T-helper 1 cell treated with Interleukin-12 subunit alpha and Interleukin-12 subunit beta and Interleukin-4 antibody, amounts not matched to agents 30 ng/mL and 1 ng/mL, for 36 hours (primary cell): Measurements from ENCODE around the gene LCORL. TPM values are rescaled to one million over a fixed set of nuclear protein-coding genes. Genes with fewer than 3 reads are reported as not detected.
"Not testable (repeated sequence)": the region's sequence is repeated elsewhere in the genome, so short reads cannot be mapped to it uniquely, and the experiment has no call there.

Source experiments
- intact Hi-C: fragments of 100-400 bp; cut with micrococcal nuclease; formaldehyde crosslinking; loops from one replicate; pipeline ENCODE4 v1.15.1; 2024
- total RNA-seq: library from RNA; stranded (reverse); gene quantifications from 2 replicates; pipeline ENCODE4 v1.2.3, GENCODE V29; 2022

The LCORL gene
- total RNA-seq, result 9.6 and 9.9 TPM in 2 replicates

DNA sequence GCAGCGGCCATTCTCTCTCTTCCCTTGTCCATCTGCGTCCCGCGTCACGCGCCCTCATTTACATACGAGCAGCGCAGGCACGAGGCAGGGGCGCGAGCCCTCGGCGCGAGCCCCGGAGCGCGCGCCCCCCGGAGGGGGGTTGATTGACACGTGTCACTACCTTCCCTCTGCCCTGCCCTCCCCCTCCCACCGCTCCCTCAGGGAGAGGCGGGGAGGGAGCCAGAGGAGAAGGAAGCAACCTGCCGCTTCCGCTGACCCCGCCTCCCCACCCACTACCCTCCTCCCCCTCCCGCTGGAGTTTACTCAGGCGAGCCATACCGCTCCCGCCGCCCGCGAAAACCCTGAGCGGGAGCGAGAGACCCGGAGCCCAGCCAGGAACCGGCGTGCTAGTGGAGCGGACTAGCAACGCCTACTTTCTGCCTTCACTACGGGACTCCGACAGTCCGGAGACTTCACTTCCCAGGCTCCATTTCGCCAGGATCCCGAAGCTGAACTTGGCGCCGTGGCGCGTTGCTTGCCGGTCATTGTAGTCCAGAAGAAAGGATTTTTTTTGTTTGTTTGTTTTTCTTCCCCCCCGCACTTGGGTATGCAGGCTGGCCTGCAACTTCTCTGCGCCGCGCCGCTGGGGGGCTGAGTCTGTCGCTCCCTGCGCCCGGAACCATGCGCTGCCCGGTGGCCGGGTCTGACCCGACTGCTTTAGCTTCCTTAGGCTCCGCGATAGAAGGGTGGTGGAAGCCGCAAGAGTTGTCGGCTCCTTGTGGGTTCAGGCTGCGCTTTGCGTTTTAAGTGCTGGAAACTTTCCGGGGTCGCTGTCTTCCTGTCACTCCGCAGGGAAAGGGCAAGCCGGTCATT lies at the start of gene LCORL:
Gene LCORL, minus strand, starts transcription at position 36 of the 852 bp plus-strand sequence. Its CDS starts 4 bp downstream, at position 32.
- intact Hi-C loops, result loop anchor here (1.0 to 5.0 kb wide), 9 partner anchors 35 to 1795 kb away; partner anchors contain the start of genes DCAF16, LAP3, MED28 and NCAPG

DNA sequence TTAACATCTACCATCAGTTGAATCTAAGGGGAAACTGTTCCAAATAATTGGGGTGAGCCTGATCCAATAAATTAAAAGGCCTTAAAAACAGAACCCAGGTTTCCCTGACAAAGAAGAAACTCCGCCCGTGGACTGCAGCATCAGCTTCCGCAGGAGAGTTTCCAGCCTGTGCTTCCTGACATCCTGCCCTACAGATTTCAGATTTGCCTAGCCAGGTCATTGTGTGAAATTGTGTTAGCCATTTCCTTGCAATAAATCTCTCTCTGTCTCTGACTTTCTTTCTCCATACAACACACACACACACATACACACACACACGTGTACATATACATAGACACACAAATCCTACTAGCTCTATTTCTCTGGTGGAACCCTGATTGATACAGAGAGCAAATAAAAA lies 48.3 kb upstream of the LCORL start:
- intact Hi-C loops, result no loop called here

DNA sequence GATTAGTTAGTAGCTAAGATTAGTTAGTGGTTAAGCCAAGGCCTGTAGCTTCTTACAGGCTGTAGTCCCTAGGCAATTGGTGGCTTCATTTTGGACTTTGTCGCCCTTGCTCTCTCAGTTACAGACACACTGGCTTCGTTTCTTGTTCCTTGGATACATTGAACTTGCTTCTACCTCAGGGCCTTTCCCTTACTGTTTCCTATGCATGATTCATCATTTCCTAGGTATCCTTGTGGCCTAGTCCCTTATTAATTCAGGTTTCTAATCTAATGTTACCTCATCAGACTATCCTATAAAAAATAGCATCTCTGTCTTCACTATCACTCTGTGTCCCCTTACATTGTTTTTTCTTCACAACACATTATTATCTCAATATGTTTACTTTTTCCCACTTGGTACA lies 45.5 kb upstream of the LCORL start:
- intact Hi-C loops, result no loop called here

DNA sequence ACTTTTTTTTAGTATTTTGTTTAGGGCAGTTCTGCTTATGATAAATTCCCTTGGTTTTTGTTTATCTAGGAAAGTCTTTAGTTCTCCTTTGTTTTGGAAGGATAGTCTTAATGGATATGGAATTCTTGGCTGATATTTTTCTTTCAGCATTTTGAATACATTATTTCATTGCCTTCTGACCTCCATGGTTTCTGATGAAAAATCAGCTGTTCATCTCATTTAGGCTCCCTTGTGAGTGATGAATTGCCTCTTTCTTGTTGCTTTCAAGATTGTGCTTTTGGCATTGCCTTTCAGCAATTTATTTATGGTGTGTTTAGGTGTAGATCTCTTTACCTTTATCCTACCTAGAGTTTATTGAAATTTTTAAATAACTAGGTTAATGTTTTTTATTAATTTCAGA lies 41.5 kb upstream of the LCORL start:
- intact Hi-C loops, result no loop called here

DNA sequence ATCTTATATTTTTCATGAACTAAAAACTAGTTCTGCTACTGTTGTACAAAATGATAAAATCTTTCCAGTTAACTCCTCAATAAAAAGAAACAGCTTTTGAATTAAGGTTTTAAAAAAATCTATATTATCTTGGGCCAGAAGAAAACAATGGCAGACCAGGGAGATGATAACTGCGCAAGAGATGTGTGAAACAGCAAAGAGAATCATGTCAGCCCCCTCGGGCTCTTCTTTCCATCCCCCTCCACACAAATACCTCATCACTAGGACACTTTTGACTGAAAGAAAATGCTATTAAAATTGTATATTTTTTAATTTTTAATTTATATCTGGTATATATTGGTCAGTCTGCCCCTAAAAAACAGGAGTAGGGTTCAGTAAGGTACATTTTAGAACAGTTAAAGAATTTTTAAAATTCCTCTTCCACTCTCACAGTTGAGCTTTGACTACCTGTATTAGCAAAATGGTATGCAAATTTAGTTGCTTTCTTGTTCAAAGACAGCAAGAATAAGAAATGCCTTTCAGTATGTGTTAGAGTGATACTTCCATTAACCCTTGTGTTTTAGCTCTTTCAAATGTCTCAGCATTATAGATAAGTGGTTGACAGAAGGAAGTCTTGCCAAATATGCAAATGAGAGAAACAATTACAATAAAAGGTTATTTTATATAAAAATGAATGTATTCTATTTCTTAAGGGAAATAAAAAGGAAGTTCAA lies 36.4 kb upstream of the LCORL start:
- intact Hi-C loops, result loop anchor here (1.0 kb wide), 3 partner anchors 36 to 480 kb away; no protein-coding TSS in a partner anchor

DNA sequence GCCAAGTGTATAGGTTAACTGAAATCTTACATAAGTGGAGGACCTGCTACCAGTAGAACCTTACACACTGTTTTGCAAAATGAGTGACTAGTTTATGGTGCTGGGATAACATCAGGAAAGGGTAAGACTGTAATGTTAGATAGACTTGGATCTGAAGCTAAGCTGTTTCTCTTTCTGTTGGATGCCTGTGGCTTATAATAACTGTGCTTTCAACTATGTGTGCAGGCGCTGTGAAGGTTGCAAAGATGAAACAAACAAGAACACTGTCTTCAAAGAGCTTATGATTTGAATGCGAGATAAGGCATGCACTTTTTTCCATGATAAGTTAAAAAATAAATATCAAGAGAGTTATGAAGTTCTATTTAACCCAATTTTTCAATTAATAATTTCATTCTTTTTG lies 34.5 kb upstream of the LCORL start:
- intact Hi-C loops, result no loop called here

DNA sequence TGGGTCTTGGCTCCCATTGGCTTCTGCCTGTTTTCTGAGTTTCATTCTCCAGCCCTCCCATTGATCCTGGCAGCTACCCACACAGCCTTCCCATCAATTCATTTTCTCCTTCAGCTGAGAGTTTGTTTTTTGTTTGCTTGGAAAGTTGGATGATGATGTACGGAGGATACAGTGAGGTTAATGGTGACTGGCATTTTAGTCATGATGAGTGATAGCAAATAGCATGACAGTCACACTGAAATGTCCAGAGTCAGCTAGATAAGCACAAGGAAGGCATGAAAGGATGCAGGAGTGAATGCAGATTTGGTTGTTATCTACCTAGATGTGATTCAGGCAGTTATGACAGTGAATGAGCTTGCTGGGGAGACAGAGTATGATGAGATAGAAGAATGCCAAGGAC lies 30.6 kb upstream of the LCORL start:
- intact Hi-C loops, result no loop called here

DNA sequence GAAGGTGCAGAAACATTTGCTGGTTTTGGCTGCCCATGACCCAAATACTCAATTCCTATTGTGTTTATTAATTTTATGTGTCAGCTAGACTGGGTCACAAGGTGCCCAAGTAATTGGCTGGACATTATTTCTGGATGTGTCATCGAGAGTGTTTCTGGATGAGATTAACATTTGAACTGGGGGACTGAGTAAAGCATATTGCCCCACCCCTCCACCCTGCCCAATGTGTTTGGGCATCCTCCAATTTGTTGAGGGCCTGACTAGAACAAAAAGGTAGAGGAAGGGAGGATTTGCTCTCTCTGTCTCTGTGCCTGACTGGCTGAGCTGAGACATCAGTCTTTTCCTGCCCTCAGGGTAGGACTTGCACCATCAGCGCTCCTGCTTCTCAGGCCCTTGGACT lies 29.7 kb upstream of the LCORL start:
- intact Hi-C loops, result no loop called here

DNA sequence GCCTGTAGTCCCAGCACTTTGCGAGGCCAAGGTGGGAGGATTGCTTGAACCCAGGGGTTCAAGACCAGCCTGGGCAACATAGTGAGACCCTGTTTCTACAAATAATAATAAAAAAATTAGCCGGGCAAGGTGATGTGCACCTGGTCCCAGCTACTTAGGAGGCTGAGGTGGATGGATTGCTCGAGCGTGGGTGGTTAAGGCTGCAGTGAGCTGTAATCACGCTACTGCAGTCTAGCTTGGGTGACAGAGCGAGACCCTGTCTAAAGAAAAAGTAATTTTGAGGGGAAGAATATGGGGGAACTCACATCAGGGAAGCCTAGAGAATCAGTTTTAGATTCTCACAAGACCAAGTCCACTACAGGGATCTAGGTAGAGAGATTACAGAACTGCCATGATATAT lies 28.9 kb upstream of the LCORL start:
- intact Hi-C loops, result no loop called here

DNA sequence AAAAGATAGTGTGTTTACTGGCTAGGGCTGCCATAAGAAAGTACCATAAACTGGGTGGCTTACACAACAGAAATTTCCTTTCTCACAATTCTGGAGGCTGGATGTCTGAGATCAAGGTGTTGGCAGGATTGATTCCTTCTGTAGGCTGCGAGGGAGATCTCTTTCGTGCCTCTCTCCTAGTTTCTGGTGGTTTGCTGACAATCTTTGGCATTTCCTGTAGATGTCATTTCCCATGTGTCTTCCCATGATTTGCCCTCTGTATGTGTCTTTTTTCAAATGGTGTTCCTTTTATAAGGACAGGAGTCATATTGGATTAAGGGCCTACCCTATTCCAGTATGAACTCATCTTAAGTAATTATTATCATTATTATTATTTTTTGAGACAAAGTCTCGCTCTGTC lies 27.9 kb upstream of the LCORL start:
- intact Hi-C loops, result no loop called here

DNA sequence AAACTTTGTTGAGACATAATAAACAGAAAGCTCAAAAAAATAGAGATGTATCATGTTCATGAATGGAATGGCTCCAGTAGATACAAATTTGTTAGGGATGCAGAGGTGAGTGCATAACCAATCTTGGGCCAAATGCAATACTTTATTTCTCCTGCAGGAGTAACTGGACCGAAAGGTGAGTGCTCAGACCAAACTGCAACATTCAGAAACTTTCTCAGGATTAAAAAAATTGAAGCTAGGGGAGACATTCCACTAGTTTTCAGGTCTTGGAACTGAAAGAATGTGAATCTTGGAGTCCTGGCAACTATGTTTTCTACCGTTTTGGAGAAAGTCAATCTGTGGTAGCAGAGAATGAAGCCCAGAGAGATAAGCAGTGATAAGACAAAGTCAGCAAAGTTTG lies 21.2 kb upstream of the LCORL start:
- intact Hi-C loops, result no loop called here

DNA sequence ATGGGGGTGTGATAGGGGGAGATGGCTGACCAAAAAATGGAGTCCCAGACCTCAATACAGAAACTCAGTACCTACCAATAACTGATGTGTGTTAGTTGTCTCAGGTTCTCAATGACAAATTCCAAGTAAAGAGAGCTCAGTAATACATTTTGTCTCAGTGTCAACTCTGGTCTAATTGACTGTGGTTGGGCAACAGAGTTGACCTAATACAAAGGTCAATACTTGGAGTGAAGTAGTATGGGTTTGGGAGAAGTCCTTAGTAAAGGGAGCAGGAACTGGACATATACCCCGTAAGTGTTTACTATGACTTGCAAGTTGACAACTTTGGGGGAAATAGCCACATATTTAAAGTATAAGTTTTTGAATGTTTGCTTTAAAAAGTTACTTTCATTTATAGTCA lies 20.5 kb upstream of the LCORL start:
- intact Hi-C loops, result no loop called here

DNA sequence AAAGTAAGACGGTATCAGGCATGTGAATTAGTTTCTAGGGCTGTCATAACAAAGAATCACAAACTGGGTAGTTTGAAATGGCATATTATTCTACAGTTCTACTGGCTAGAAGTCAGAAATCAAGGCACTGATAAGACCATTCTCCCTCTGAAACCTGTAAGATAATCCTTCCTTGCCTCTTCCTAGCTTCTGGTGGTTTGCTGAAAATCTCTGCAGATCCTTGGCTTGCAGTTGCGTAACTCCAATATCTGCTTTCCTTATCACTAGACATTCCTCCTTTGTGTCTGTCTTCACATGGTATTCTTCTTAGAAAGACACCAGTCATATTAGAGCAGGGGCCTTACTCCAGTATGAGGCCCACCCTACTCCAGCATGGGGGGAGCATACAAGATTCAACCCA lies 19.6 kb upstream of the LCORL start:
- intact Hi-C loops, result no loop called here

DNA sequence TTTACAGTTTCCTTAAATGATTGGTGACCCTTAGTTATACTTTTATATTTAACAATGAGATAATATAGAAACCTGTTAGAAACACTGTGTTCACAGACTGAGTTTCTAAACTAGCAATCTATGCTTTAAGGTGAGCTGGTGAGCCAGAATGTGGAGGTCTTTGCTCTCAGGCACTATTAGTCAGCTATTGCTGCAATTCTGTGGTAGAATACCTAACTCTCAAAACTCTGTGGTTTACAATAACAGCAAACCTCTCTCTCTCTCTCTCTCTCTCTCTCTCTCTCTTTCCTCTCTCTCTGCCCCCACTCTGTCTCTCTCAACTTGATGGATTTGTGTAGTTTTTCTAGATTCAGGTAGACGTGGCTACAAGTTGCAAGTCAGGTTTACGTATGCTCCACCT lies 17.6 kb upstream of the LCORL start:
- intact Hi-C loops, result no loop called here

DNA sequence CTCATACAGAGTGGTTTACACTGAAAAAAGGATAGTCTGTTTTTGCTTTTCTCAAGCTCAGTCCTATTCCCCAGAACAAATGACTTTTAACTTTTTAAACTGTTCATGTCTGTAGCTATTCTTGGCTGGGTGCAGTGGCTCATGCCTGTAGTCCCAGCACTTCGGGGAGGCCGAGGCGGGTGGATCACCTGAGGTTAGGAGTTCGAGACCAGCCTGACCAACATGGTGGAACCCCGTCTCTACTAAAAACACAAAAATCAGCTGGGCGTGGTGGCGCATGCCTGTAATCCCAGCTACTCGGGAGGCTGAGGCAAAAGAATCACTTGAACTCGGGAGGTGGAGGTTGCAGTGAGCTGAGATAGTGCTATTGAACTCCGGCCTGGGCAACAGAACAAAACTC lies 14.8 kb upstream of the LCORL start:
- intact Hi-C loops, result not testable (repeated sequence)

DNA sequence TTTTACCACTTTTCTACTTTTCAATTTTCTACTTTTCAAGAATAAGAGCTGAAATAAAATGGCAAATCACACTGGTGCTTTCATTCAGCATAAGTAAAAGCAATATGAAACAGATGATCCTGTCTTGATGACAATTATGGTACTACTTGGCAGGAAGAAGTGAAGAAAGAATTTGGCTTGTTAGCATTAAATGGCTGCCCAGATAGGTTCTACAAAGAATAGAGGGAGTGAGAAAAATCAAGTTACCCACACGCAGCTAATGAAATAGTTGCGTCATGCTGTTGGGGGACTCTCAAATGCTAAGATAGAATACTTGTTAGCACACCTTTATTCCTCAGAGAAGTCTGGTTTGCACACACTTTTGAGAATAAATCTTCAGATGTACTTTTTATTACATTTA lies 12.5 kb upstream of the LCORL start:
- intact Hi-C loops, result no loop called here

DNA sequence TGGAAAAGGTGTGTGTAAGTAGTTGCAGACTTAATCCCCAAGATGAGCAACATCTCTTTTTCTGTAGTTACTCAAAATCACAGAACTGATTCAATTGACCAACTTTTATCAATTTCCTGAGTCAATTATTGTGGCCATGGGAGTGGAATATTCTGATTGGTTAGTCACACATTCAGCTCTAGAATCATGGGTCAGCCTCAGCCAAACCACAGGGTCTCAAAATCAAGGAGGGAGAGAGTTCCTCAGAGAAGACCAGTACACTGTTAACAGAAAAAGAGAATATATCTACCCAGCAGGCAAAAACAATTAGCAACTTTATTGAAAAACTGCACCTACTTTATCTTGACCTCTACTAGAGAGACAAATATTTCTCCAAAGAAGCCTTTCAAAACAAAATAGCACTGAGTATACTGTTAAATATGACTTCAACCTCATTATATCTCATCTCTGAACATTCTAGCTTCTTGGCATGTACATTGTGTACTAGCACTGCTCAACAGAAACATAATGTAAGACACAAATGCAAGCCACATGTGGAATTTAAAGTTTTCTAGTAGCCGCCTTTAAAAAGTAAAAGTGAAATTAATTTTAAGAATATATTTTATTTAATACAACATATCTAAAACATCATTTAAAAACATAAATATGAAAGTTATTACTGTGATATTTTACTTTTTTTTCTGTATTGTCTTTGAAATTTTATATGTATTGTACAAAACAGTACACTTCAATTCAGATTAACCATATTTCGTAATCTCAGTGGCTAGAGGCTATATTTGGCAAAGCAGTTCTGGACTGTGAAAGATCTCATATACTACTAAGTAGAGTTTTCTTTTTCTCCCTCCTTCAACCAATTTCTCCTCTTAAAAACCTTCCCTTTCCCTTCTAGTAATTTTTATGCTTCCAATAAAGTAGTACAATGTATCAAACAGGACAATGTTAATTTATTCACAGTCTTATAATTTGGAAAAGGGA lies 11.8 kb upstream of the LCORL start:
- intact Hi-C loops, result no loop called here

DNA sequence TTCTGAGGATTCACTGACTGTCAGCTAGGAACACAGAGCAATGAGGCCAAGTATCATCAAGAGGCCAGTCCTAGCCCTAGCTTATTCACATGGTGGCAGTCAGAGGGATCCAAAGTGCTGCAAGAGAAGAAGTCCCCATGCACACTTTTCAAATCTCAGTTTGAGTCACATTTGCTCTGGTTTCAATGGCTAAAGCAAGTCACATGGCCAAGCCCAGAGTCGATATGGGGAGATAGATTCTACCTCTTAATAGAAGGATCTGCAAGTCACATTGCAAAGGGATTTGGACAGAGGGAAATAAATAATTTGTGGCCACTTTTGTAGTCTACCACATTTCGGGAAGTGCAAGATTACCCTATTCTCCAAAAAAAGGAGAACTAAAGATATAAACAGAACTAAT lies 3.7 kb upstream of the LCORL start:
- intact Hi-C loops, result loop anchor here (5.0 kb wide), 1 partner anchor 388 kb away; no protein-coding TSS in a partner anchor

DNA sequence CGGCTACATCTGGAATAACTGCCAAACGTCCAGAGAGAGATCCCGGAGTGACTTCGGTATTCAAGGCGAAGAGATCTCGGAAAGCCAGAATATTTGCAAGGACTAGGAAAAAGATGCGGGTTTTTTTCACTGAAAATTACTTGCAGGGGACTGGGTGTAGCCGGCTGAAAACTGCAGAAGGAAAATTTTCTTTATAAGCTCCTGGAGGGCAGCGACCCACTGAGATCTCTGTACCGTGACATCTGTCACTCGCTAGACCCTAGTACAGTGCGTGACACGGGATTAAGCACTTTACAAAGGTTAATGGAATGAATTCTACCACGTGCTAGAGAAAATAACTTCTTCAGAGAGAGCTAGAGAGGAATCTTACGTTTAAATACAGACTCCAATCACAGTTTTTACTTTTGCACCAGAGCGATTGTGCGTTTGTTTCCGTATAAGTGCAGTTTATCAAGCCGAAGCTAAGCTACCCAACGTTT lies 1.1 kb upstream of the LCORL start:
- intact Hi-C loops, result loop anchor here (1.0 to 5.0 kb wide), 6 partner anchors 35 to 1795 kb away; partner anchors contain the start of genes DCAF16, MED28, NCAPG and TAPT1

DNA sequence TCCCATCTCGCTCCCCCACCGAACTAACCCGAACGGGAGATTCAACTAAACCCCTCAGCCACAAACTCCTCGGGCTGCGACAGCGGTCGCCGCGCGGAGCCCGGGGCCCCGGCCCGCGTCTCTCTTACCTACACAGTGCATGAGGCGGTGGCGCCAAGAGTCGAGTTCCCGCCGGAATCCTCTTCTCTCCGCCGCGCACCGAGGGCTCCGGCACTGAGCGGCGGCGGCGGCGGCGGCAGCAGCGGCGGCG lies 160 bp downstream of the LCORL start:
- intact Hi-C loops, result loop anchor here (1.0 to 5.0 kb wide), 6 partner anchors 444 to 1794 kb away; partner anchors contain the start of genes LAP3 and TAPT1
